T-helper 22 cell (primary cell): ENCODE measurements around the gene ERFE.
"Not testable (repeated sequence)": the region's sequence is repeated elsewhere in the genome, so short reads cannot be mapped to it uniquely, and the experiment has no call there.

Experiments
- DNase-seq: peaks from one replicate; pipeline ENCODE4 v3.0.0-alpha.2; 2020; ENCODE audit warnings: low read depth

ERFE gene

GRCh38 chr2:238158509-238159070 is at the start of gene ERFE:
Gene ERFE, plus strand, starts transcription at chr2:238158970. Its CDS starts 38 bp downstream, at chr2:238159008.
- DNase-seq = no peak

- no peak for DNase-seq
Measured at GRCh38 chr2:238113611-238114010, 45.2 kb upstream of the ERFE start.

- no peak for DNase-seq
Measured at GRCh38 chr2:238114331-238114841, 44.4 kb upstream of the ERFE start.

GRCh38 chr2:238114851-238115660 is 43.7 kb upstream of the ERFE start:
- no peak for DNase-seq

- DNase-seq = not testable (repeated sequence)
Measured at GRCh38 chr2:238115709-238116108, 43.1 kb upstream of the ERFE start.

GRCh38 chr2:238116298-238117198 is 42.2 kb upstream of the ERFE start:
- no peak for DNase-seq

GRCh38 chr2:238117199-238118154 is 41.3 kb upstream of the ERFE start:
- no peak for DNase-seq

- no peak for DNase-seq
Measured at GRCh38 chr2:238119756-238120462, 38.9 kb upstream of the ERFE start.

GRCh38 chr2:238120463-238121298 is 38.1 kb upstream of the ERFE start:
- DNase-seq = no peak

GRCh38 chr2:238121511-238122286 is 37.1 kb upstream of the ERFE start:
- DNase-seq = no peak

GRCh38 chr2:238122287-238123217 is 36.2 kb upstream of the ERFE start:
- no peak for DNase-seq

- DNase-seq = no peak
Measured at GRCh38 chr2:238123218-238123971, 35.4 kb upstream of the ERFE start.

- no peak for DNase-seq
Measured at GRCh38 chr2:238123991-238124470, 34.7 kb upstream of the ERFE start.

- DNase-seq = no peak
Measured at GRCh38 chr2:238124488-238125126, 34.2 kb upstream of the ERFE start.

- DNase-seq = no peak
Measured at GRCh38 chr2:238125127-238125885, 33.5 kb upstream of the ERFE start.

GRCh38 chr2:238126338-238126737 is 32.4 kb upstream of the ERFE start:
- DNase-seq = no peak
